HepG2 (cell line): ENCODE measurements around the gene UEVLD. TPM values are rescaled to one million over a fixed set of nuclear protein-coding genes. Genes with fewer than 3 reads are reported as not detected.

ENCODE experiments used
- ATAC-seq: fragments of 200-7000 bp; cut with Tn5 transposase; 3 replicates; pipeline ENCODE4 v1.9.1; 2020; ENCODE audit warnings: mild to moderate bottlenecking, moderate library complexity
- BruUV-seq: library from RNA; stranded (reverse); fragments of 400-500 nt; replicated peaks from 2 replicates; lab custom pipeline; 2021; lab: Mats Ljungman, UMichigan
- CTCF ChIA-PET: fragments of 300-600 bp; formaldehyde crosslinking; extraction: SDS; loops from one replicate; lab custom pipeline; 2021; ENCODE audit warnings: low total read pairs, inconsistent platforms, low intra/inter-chr PET ratio; lab: Yijun Ruan, JAX
- POLR2A ChIA-PET: fragments of 350-600 bp; sonication (Branson Sonifier 250); formaldehyde crosslinking; loops from one replicate; lab custom pipeline; 2020; ENCODE audit warnings: antibody characterized with exemption, inconsistent platforms; lab: Yijun Ruan, JAX
- DNase-seq: peaks from one replicate; pipeline ENCODE4 v3.0.0-alpha.2; 2015; ENCODE audit warnings: low spot score
- FAIRE-seq: peaks from 3 replicates; lab custom pipeline; 2011; peaks lifted over from hg19 to GRCh38; lab: Jason Lieb, UNC
- H2AFZ ChIP-seq: one replicate; pipeline ENCODE4 v1.6.1; 2011; ENCODE audit warnings: low read length, inconsistent platforms
- H3K27ac ChIP-seq: fragments of 300-600 bp; 3 replicates; pipeline ENCODE4 v1.8.0; 2011; ENCODE audit warnings: mixed run types, mild to moderate bottlenecking, mixed read lengths, low read length, inconsistent platforms; ENCODE audit not compliant: insufficient read depth; ENCODE audit errors: extremely low read length
- H3K27me3 ChIP-seq, 2 experiments: fragments of 200-600 bp in 1 of 2; 2 replicates in 1 of 2; 3 replicates in 1 of 2; pipeline versions ENCODE4 v1.6.0 to v1.8.0; 2011; ENCODE audit warnings: low read length in 2 of 2, mild to moderate bottlenecking in 2 of 2, moderate library complexity in 2 of 2, inconsistent platforms in 1 of 2; ENCODE audit not compliant: insufficient read depth in 2 of 2, control insufficient read depth in 1 of 2
- H3K36me3 ChIP-seq, 2 experiments: fragments of 200-600 bp in 1 of 2; replicated peaks in 1 of 2; 2 replicates in 1 of 2; 3 replicates in 1 of 2; pipeline versions ENCODE4 v1.5.1 to v1.8.0; 2011; ENCODE audit warnings: low read length in 2 of 2, inconsistent platforms in 1 of 2; ENCODE audit not compliant: insufficient read depth in 2 of 2, control insufficient read depth in 1 of 2
- H3K4me1 ChIP-seq: 2 replicates; pipeline ENCODE4 v1.5.1; 2012; ENCODE audit warnings: low read length, inconsistent platforms; ENCODE audit not compliant: insufficient read depth
- H3K4me2 ChIP-seq: 2 replicates; pipeline ENCODE4 v1.6.0; 2011; ENCODE audit warnings: low read depth, low read length, inconsistent platforms
- H3K4me3 ChIP-seq, 3 experiments: fragments of 200-600 bp in 1 of 3; sonication (generic), shearing (Covaris generic) in 1 of 3; replicated peaks in 1 of 3; 2 replicates each; pipeline ENCODE4 v1.5.1; 2011 to 2016; ENCODE audit warnings: low read length in 3 of 3, inconsistent platforms in 2 of 3, low read depth in 2 of 3, mild to moderate bottlenecking in 2 of 3, control low read depth in 1 of 3, mixed read lengths in 1 of 3; ENCODE audit not compliant: insufficient read depth in 1 of 3
- H3K79me2 ChIP-seq: one replicate; pipeline ENCODE4 v1.6.1; 2011; ENCODE audit warnings: low read length, inconsistent platforms; ENCODE audit not compliant: insufficient read depth
- H3K9ac ChIP-seq: 2 replicates; pipeline ENCODE4 v1.6.0; 2011; ENCODE audit warnings: mild to moderate bottlenecking, low read depth, low read length, inconsistent platforms; ENCODE audit not compliant: insufficient read depth
- H3K9me3 ChIP-seq: 2 replicates; pipeline ENCODE4 v1.5.1; 2012; ENCODE audit warnings: mild to moderate bottlenecking, low read length
- H4K20me1 ChIP-seq: 2 replicates; pipeline ENCODE4 v1.6.0; 2011; ENCODE audit warnings: inconsistent platforms, mild to moderate bottlenecking, low read length, moderate library complexity; ENCODE audit not compliant: insufficient read depth
- AKAP8 ChIP-seq: sonication (generic); formaldehyde crosslinking; IDR thresholded peaks from 2 replicates; pipeline ENCODE4 v1.5.1; 2020; ENCODE audit warnings: mild to moderate bottlenecking, missing genetic modification reagents
- CREM ChIP-seq, 2 experiments: sonication (generic) in 1 of 2; formaldehyde crosslinking in 1 of 2; IDR thresholded peaks; 2 replicates each; pipeline versions ENCODE4 v1.4.0 to v1.6.1; 2016 to 2020; ENCODE audit warnings: antibody characterized with exemption in 1 of 2, mild to moderate bottlenecking in 1 of 2, missing genetic modification reagents in 1 of 2
- DR1 ChIP-seq: sonication (generic); formaldehyde crosslinking; IDR thresholded peaks from 2 replicates; pipeline ENCODE4 v1.8.0; 2021; ENCODE audit warnings: mild to moderate bottlenecking, missing genetic modification reagents, inconsistent platforms
- KMT2A ChIP-seq: sonication (generic); formaldehyde crosslinking; IDR thresholded peaks from 2 replicates; pipeline ENCODE4 v1.4.0; 2020; ENCODE audit warnings: missing genetic modification reagents
- MIER3 ChIP-seq: IDR thresholded peaks from 2 replicates; pipeline ENCODE4 v1.6.1; 2016; ENCODE audit warnings: missing compliant biosample characterization, borderline replicate concordance
- PAX8 ChIP-seq: sonication (generic); formaldehyde crosslinking; IDR thresholded peaks from 2 replicates; pipeline ENCODE4 v1.8.0; 2022; ENCODE audit warnings: mild to moderate bottlenecking, missing genetic modification reagents, borderline replicate concordance
- TCF7 ChIP-seq: sonication (generic); IDR thresholded peaks from 2 replicates; pipeline ENCODE4 v1.6.1; 2016; ENCODE audit warnings: antibody characterized with exemption, low read depth
- TEAD3 ChIP-seq: optimal IDR thresholded peaks from 2 replicates; pipeline ENCODE3; 2016; ENCODE audit warnings: borderline replicate concordance
- ZNF256 ChIP-seq: sonication (generic); formaldehyde crosslinking; conservative IDR thresholded peaks from 2 replicates; pipeline ENCODE4 v1.4.0; 2020; ENCODE audit warnings: missing genetic modification reagents
- ZNF276 ChIP-seq: sonication (generic); formaldehyde crosslinking; IDR thresholded peaks from 2 replicates; pipeline ENCODE4 v1.4.0; 2020; ENCODE audit warnings: mild to moderate bottlenecking, low read depth, missing genetic modification reagents
- ZNF335 ChIP-seq: sonication (generic); formaldehyde crosslinking; IDR thresholded peaks from 2 replicates; pipeline ENCODE4 v1.4.0; 2020; ENCODE audit warnings: missing genetic modification reagents
- WGBS: methylation state at CpG from one replicate; pipeline ENCODE4 v1.1.6; 2017; ENCODE audit warnings: low lambda C conversion rate; 5-methylcytosine and 5-hydroxymethylcytosine counted together
- in situ Hi-C: cut with HindIII; loops from 2 replicates; pipeline ENCODE4 v1.10.0; 2017; ENCODE audit warnings: low pct_unique_long_range_greater_than_20kb; ENCODE audit not compliant: extremely low pct_ligation_motif_present
- intact Hi-C: fragments of 100-400 bp; cut with micrococcal nuclease; formaldehyde crosslinking; loops from one replicate; pipeline ENCODE4 v1.10.0; 2022; ENCODE audit not compliant: unreplicated experiment
- polyA plus RNA-seq, 8 experiments: library from polyadenylated mRNA; depleted of rRNA in 3 of 8; stranded (reverse) in 7 of 8; unstranded in 1 of 8; fragments of >200 nt; fragmentation: Illumina TruSeq in 4 of 8; extraction: Trizol in 4 of 8; gene quantifications; 2 replicates each; pipeline versions ENCODE4 v1.2.1 to v1.2.3, GENCODE V29; 2011 to 2016; ENCODE audit warnings: low read depth in 4 of 8, missing spikeins in 1 of 8, mixed read lengths in 1 of 8; ENCODE audit not compliant: insufficient read depth in 1 of 8
- total RNA-seq, 5 experiments: library from RNA; depleted of rRNA; stranded (reverse); fragments of >200 nt; fragmentation: Illumina TruSeq; extraction: Trizol; gene quantifications; 2 replicates each; pipeline ENCODE4 v1.2.3, GENCODE V29; 2016; ENCODE audit warnings: low read depth in 1 of 5
- TF ChIP-seq, protein P1 (sequence below): sonication (generic); formaldehyde crosslinking; IDR thresholded peaks from 2 replicates; pipeline ENCODE4 v1.4.0; 2020; ENCODE audit warnings: missing genetic modification reagents

The UEVLD gene
- total and polyA plus RNA-seq, 2 of the 13 experiments (the other 11 are each of a cell fraction or from before 2014, with no cell fraction given), result 5.7 to 13.7 TPM

GRCh38 chr11:18491924-18492323 is 96.6 kb downstream of the UEVLD start:
- Histone ChIP-seq H3K9me3 (no peaks in the 10 kb centered on the region), H2AFZ (no peak overlapping the region), H3K36me3 (peaks cover 9 to 50% of the 10 kb centered on the region in 2 experiments), H3K79me2 (no peaks in the 10 kb centered on the region), H3K9ac (no peak overlapping the region), H4K20me1 (no peaks in the 10 kb centered on the region), H3K4me2 (no peak overlapping the region), H3K27ac (no peak overlapping the region), H3K27me3 (no peaks in the 10 kb centered on the region), H3K4me3 (no peak overlapping the region), H3K4me1 (peaks cover 7% of the 10 kb centered on the region; the same call in 1 of the 2 replicates)
- intact Hi-C loops (no loop called here), in situ Hi-C loops (no loop called here)
- WGBS, result 96% methylated on average over 2 of the region's 2 CpGs
- ChIA-PET POLR2A (interaction anchor here (1.6 kb wide), 1 partner anchor 34 kb away, joined by 3 read pairs; the partner anchor contains the start of gene TSG101), CTCF (no interaction called here)
- DNase-seq (no peak), FAIRE-seq (no peak), ATAC-seq (no peak)
- no TSS peak for BruUV-seq
- TF ChIP-seq AKAP8, result no peak
- no peak for TF ChIP-seq ZNF276

DNA sequence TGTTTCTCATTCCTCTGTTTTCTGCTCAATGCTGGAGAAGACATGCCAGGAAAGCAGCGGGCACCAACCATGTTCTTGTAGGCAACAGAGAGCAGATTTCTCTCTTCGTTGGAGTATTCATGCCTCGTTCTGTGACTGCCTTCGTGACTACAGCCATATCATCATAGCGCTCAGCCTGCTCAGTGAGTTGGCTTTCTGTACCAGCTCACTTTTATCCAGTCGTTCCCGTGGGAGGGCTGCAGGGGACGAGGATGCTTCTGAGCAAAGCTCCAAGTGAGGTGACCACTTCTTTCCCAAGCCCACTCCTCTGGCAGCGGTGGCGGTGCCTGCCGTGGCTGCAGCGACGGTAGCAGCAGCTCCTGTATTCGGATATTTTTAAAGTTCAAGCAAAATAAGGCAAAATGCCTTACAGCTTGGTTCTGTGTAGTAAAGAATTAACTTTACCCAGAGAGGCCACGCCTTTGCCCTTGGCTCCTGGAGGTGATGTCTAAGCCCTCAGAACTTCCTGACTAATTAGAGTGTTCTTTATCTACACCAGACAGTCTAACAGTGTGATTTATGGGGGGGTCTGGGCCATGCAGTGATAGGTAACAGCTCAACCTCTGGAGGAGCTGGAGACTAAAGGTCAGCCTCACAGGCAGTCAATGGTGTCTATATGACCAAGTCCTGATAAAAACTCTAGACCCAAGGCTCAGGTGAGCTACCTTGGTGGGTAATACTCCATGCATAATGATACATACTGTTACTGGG is 97.6 kb downstream of the UEVLD start:
- ATAC-seq, result no peak
- H3K36me3 ChIP-seq, result peaks cover 9 to 54% of the 10 kb centered on the region in 2 experiments
- FAIRE-seq, result no peak
- no peak overlapping the region for H2AFZ ChIP-seq
- WGBS, result 96% methylated on average over 15 of the region's 15 CpGs
- H3K4me2 ChIP-seq, result no peak overlapping the region
- no peak overlapping the region for H3K4me3 ChIP-seq
- CTCF ChIA-PET, result no interaction called here
- peaks cover 7% of the 10 kb centered on the region; the same call in 1 of the 2 replicates for H3K4me1 ChIP-seq
- in situ Hi-C loops (no loop called here), intact Hi-C loops (no loop called here)
- DNase-seq, result no peak
- no peaks in the 10 kb centered on the region for H3K79me2 ChIP-seq
- H3K9ac ChIP-seq, result no peak overlapping the region
- H3K27ac ChIP-seq, result no peak overlapping the region
- no peaks in the 10 kb centered on the region for H4K20me1 ChIP-seq
- H3K27me3 ChIP-seq, result no peaks in the 10 kb centered on the region
- no TSS peak for BruUV-seq
- H3K9me3 ChIP-seq, result no peaks in the 10 kb centered on the region
- POLR2A ChIA-PET, result interaction anchor here (1.6 kb wide), 1 partner anchor 35 kb away, joined by 3 read pairs; the partner anchor contains the start of gene TSG101
- TF ChIP-seq, protein P1, sequence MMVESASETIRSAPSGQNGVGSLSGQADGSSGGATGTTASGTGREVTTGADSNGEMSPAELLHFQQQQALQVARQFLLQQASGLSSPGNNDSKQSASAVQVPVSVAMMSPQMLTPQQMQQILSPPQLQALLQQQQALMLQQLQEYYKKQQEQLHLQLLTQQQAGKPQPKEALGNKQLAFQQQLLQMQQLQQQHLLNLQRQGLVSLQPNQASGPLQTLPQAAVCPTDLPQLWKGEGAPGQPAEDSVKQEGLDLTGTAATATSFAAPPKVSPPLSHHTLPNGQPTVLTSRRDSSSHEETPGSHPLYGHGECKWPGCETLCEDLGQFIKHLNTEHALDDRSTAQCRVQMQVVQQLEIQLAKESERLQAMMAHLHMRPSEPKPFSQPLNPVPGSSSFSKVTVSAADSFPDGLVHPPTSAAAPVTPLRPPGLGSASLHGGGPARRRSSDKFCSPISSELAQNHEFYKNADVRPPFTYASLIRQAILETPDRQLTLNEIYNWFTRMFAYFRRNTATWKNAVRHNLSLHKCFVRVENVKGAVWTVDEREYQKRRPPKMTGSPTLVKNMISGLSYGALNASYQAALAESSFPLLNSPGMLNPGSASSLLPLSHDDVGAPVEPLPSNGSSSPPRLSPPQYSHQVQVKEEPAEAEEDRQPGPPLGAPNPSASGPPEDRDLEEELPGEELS (CRISPR knock-in tag), result no peak
- TF ChIP-seq TCF7 (no peak), MIER3 (CRISPR knock-in tag) (no peak), DR1 (CRISPR knock-in tag) (no peak), ZNF335 (CRISPR knock-in tag) (no peak), KMT2A (CRISPR knock-in tag) (no peak), PAX8 (no peak), ZNF256 (CRISPR knock-in tag) (no peak), TEAD3 (CRISPR knock-in tag) (no peak), CREM (IDR thresholded peaks at IDR 0.05) (no peak), CREM (CRISPR knock-in tag; IDR thresholded peaks at IDR 0.05) (no peak)
